BE2C (cell line): ENCODE data around the gene FIZ1.

Experiments used
- DNase-seq: peaks from one replicate; pipeline ENCODE4 v3.0.0-alpha.2; 2020
- H3K27me3 ChIP-seq: fragments of 250-450 bp; sonication (Bioruptor Pico); 2 replicates; pipeline ENCODE4 v1.5.1; 2020; ENCODE audit warnings: mild to moderate bottlenecking
- H3K36me3 ChIP-seq: fragments of 250-450 bp; sonication (Bioruptor Pico); 2 replicates; pipeline ENCODE4 v1.5.1; 2020; ENCODE audit warnings: mild to moderate bottlenecking
- H3K4me1 ChIP-seq: fragments of 250-450 bp; sonication (Bioruptor Pico); 2 replicates; pipeline ENCODE4 v1.5.1; 2020
- H3K4me3 ChIP-seq: 2 replicates; pipeline ENCODE4 v1.5.1; 2011; ENCODE audit warnings: low read depth, low read length
- H3K9me3 ChIP-seq: fragments of 250-450 bp; sonication (Bioruptor Pico); 2 replicates; pipeline ENCODE4 v1.5.1; 2020
- CTCF ChIP-seq: IDR thresholded peaks from 2 replicates; pipeline ENCODE4 v1.5.1; 2012; ENCODE audit warnings: mild to moderate bottlenecking, low read depth, low read length

Gene FIZ1

GRCh38 chr19:55611983-55612645, 12.8 kb upstream of the FIZ1 start:
- DNase-seq, result no peak
- no peak for TF ChIP-seq CTCF
- no peaks in the 10 kb centered on the region for H3K4me1 ChIP-seq
- no peaks in the 10 kb centered on the region for H3K9me3 ChIP-seq
- no peak overlapping the region for H3K4me3 ChIP-seq
- no peaks in the 10 kb centered on the region for H3K27me3 ChIP-seq
- peaks cover 15% of the 10 kb centered on the region for H3K36me3 ChIP-seq

GRCh38 chr19:55611300-55611982, 12.1 kb upstream of the FIZ1 start:
- Histone ChIP-seq H3K9me3 (no peaks in the 10 kb centered on the region), H3K4me1 (no peaks in the 10 kb centered on the region; the same call in 1 of the 2 replicates), H3K27me3 (no peaks in the 10 kb centered on the region), H3K4me3 (no peak overlapping the region), H3K36me3 (peaks cover 17% of the 10 kb centered on the region)
- TF ChIP-seq CTCF, result no peak
- no peak for DNase-seq

GRCh38 chr19:55609326-55609725, 10.0 kb upstream of the FIZ1 start:
- H3K36me3 ChIP-seq, result peaks cover 7% of the 10 kb centered on the region
- no peaks in the 10 kb centered on the region for H3K9me3 ChIP-seq
- H3K27me3 ChIP-seq, result no peaks in the 10 kb centered on the region
- H3K4me3 ChIP-seq, result no peak overlapping the region
- H3K4me1 ChIP-seq, result no peaks in the 10 kb centered on the region; the same call in 1 of the 2 replicates
- TF ChIP-seq CTCF, result no peak
- no peak for DNase-seq

- H3K4me3 ChIP-seq, result no peak overlapping the region; the same call in 1 of the 2 replicates
- no peak for DNase-seq
- H3K36me3 ChIP-seq, result peaks cover 7% of the 10 kb centered on the region
- H3K4me1 ChIP-seq, result no peaks in the 10 kb centered on the region; the same call in 1 of the 2 replicates
- TF ChIP-seq CTCF, result no peak
- H3K27me3 ChIP-seq, result no peaks in the 10 kb centered on the region
- H3K9me3 ChIP-seq, result no peaks in the 10 kb centered on the region
Measured at GRCh38 chr19:55606817-55607216, 7.5 kb upstream of the FIZ1 start.

GRCh38 chr19:55606471-55606787, 7.1 kb upstream of the FIZ1 start:
- DNase-seq, result no peak
- H3K4me3 ChIP-seq, result peak overlapping the region; percentile 90
- H3K9me3 ChIP-seq, result no peaks in the 10 kb centered on the region
- no peaks in the 10 kb centered on the region; the same call in 1 of the 2 replicates for H3K4me1 ChIP-seq
- H3K36me3 ChIP-seq, result peaks cover 7% of the 10 kb centered on the region
- TF ChIP-seq CTCF, result no peak
- H3K27me3 ChIP-seq, result no peaks in the 10 kb centered on the region

- H3K4me1 ChIP-seq, result no peaks in the 10 kb centered on the region; the same call in 1 of the 2 replicates
- peaks cover 7% of the 10 kb centered on the region for H3K36me3 ChIP-seq
- no peaks in the 10 kb centered on the region for H3K9me3 ChIP-seq
- no peaks in the 10 kb centered on the region for H3K27me3 ChIP-seq
- peak; percentile 90 for TF ChIP-seq CTCF
- peak; percentile 79 for DNase-seq
- H3K4me3 ChIP-seq, result peak within 1 kb of the TSS; percentile 90
Measured at GRCh38 chr19:55605637-55606470, 6.5 kb upstream of the FIZ1 start, which contains the start of gene ZNF865. Gene ZNF865, plus strand, starts transcription at chr19:55605647. Its CDS starts 7,972 bp downstream, at chr19:55613619.
